IPS-20b (cell line): ENCODE measurements around the gene MDP1.

ENCODE experiments used
- H3K27ac ChIP-seq: one replicate; pipeline ENCODE4 v1.5.1; 2013; ENCODE audit warnings: low read length
- H3K27me3 ChIP-seq: 2 replicates; pipeline ENCODE4 v1.6.1; 2013; ENCODE audit warnings: mild to moderate bottlenecking, low read length, inconsistent platforms; ENCODE audit not compliant: insufficient read depth
- H3K36me3 ChIP-seq: 2 replicates; pipeline ENCODE4 v1.6.1; 2013; ENCODE audit warnings: low read depth, mild to moderate bottlenecking, inconsistent platforms, low read length, moderate library complexity; ENCODE audit not compliant: insufficient read depth
- H3K4me1 ChIP-seq: 2 replicates; pipeline ENCODE4 v1.6.1; 2013; ENCODE audit warnings: mild to moderate bottlenecking, control low read depth, inconsistent platforms, low read length, moderate library complexity; ENCODE audit not compliant: insufficient read depth
- H3K4me3 ChIP-seq: 2 replicates; pipeline ENCODE4 v1.5.1; 2013; ENCODE audit warnings: mild to moderate bottlenecking, low read length, inconsistent platforms
- H3K9ac ChIP-seq: 2 replicates; pipeline ENCODE4 v1.6.1; 2013; ENCODE audit warnings: low read depth, mild to moderate bottlenecking, inconsistent platforms, low read length, moderate library complexity
- H3K9me3 ChIP-seq: 2 replicates; pipeline ENCODE4 v1.6.1; 2013; ENCODE audit warnings: mild to moderate bottlenecking, low read depth, low read length, inconsistent platforms; ENCODE audit not compliant: insufficient read depth

The MDP1 gene

GRCh38 chr14:24258119-24258518 lies 42.3 kb upstream of the MDP1 start:
- Histone ChIP-seq H3K27me3 (no peaks in the 10 kb centered on the region), H3K4me1 (no peaks in the 10 kb centered on the region), H3K9me3 (no peaks in the 10 kb centered on the region), H3K36me3 (no peaks in the 10 kb centered on the region), H3K27ac (no peak overlapping the region), H3K9ac (no peak overlapping the region), H3K4me3 (no peak overlapping the region)

GRCh38 chr14:24256960-24257359 lies 41.1 kb upstream of the MDP1 start:
- no peak overlapping the region for H3K9ac ChIP-seq
- H3K4me1 ChIP-seq = no peaks in the 10 kb centered on the region

GRCh38 chr14:24255931-24256711 lies 40.3 kb upstream of the MDP1 start:
- Histone ChIP-seq H3K4me3 (no peak overlapping the region), H3K9me3 (no peaks in the 10 kb centered on the region), H3K36me3 (no peaks in the 10 kb centered on the region), H3K27ac (no peak overlapping the region), H3K9ac (no peak overlapping the region), H3K4me1 (no peaks in the 10 kb centered on the region), H3K27me3 (no peaks in the 10 kb centered on the region)

More at GRCh38 chr14:24256960-24257359, 41.1 kb upstream of the MDP1 start:
- Histone ChIP-seq H3K9me3 (no peaks in the 10 kb centered on the region), H3K27ac (no peak overlapping the region), H3K36me3 (no peaks in the 10 kb centered on the region), H3K27me3 (no peaks in the 10 kb centered on the region), H3K4me3 (no peak overlapping the region)

- no peaks in the 10 kb centered on the region for H3K36me3 ChIP-seq
- no peak overlapping the region for H3K9ac ChIP-seq
- H3K27me3 ChIP-seq = no peaks in the 10 kb centered on the region
- no peaks in the 10 kb centered on the region for H3K4me1 ChIP-seq
- H3K4me3 ChIP-seq = no peak overlapping the region
- H3K9me3 ChIP-seq = no peaks in the 10 kb centered on the region
- no peak overlapping the region for H3K27ac ChIP-seq
These were observed 39.6 kb upstream of the MDP1 start for GRCh38 chr14:24255438-24255837.

DNA sequence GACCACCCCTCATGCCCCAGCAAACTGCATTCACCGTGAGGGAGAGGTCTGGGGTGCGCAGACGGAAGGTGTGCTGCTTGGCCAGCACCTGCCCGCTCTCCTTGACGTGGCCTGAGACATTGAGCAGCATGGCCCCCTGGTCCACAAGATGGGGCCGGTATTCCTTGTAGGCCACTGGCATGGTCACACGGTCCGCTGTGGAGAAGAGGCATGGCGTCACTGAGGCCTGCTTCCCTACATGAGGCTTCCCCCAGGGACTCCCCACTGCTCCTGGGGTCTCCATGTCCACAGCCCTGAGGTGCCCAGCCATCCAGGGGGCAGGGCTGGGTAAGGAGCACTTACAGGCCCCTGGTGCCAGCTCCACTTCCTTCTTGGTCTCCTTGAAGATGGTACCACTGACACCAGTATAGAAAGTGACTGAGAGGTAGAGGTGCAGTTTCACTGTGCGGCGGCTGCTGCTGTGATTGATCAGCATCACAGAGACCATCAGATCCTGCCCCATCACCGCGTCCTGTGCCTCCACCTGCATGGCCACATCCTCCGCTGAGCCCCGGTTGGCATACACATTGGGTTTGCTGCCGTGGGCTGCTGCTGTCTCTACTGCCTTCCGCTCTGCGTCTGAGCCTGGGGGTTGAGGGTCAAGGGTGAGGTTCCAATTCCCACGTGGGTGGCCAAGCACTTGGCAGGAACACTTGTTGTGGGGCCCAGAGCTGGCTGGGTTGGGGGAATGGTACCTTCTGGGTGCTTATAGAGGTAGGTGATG lies 38.9 kb upstream of the MDP1 start:
- Histone ChIP-seq H3K27ac (no peak overlapping the region), H3K9ac (no peak overlapping the region), H3K4me1 (no peaks in the 10 kb centered on the region), H3K9me3 (no peaks in the 10 kb centered on the region), H3K36me3 (no peaks in the 10 kb centered on the region), H3K4me3 (no peak overlapping the region), H3K27me3 (no peaks in the 10 kb centered on the region)

- H3K27ac ChIP-seq = no peak overlapping the region
- H3K36me3 ChIP-seq = no peaks in the 10 kb centered on the region
- no peaks in the 10 kb centered on the region for H3K4me1 ChIP-seq
- no peaks in the 10 kb centered on the region for H3K27me3 ChIP-seq
- no peaks in the 10 kb centered on the region for H3K9me3 ChIP-seq
- no peak overlapping the region for H3K9ac ChIP-seq
- no peak overlapping the region for H3K4me3 ChIP-seq
These were observed 38.1 kb upstream of the MDP1 start for GRCh38 chr14:24253936-24254335.

DNA sequence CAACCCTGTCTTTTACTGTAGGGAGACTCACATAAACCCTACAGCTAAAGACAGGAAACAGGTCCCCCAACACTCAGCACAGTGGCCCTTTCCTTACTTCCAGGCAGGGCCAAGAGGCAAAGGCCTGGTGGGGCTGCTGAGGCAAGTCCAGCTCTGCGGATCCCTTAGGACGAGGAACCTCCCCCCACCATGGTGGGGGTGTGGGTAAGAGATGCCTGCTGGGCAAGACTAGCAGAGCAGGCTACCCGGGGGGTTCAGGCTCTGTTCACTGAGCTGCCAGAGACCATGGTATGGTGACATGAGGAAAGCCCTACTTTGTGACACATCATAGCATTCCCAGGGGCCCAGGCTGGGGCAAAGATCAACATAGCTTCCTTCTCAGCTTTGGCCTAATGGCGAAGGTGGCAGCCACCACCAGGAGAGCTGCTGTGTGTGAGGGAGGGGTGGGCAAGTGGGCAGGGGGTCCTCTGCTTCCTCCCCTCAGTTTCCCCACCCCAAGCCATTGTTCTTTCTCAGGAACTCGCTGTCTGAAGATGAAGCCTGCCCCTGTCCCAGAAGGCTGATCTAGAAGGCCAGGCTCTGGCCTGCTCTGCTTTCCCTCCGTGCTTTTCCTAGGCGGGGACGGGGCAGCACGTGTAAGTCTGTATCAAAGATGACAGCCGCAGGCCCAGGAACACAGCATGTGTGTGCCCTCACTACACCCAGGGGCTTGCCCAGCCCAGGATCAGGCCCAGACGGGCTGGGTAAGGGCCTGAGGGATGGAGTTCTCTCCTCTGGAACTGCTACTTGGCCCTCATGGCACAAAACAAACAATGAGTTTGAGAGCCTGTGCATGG lies 36.6 kb upstream of the MDP1 start:
- Histone ChIP-seq H3K27me3 (no peaks in the 10 kb centered on the region), H3K9me3 (no peaks in the 10 kb centered on the region), H3K9ac (no peak overlapping the region), H3K27ac (no peak overlapping the region), H3K36me3 (no peaks in the 10 kb centered on the region), H3K4me1 (no peaks in the 10 kb centered on the region), H3K4me3 (no peak overlapping the region)

DNA sequence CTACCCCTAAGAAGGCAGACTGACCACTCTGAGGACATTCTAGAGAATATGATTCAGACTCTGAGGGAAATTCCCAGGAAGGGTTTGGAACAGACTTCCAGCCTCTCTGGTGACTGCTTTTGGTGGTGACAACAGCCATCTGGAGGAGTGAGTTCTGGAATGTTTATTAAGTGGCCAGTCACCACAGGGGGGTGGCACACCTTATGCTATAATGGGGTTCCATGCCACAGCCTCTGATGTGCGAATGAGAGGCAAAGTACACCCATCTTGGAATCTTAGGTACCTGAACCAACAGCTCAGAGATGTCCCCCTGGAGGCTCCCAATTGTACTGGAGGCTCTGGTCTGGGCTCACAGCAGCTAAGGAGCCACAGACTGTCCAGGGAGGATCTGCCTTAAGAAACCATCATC lies 36.0 kb upstream of the MDP1 start:
- no peaks in the 10 kb centered on the region for H3K4me1 ChIP-seq
- H3K27me3 ChIP-seq = no peaks in the 10 kb centered on the region
- no peak overlapping the region for H3K4me3 ChIP-seq
- H3K36me3 ChIP-seq = no peaks in the 10 kb centered on the region
- H3K9me3 ChIP-seq = no peaks in the 10 kb centered on the region
- no peak overlapping the region for H3K9ac ChIP-seq
- H3K27ac ChIP-seq = no peak overlapping the region

DNA sequence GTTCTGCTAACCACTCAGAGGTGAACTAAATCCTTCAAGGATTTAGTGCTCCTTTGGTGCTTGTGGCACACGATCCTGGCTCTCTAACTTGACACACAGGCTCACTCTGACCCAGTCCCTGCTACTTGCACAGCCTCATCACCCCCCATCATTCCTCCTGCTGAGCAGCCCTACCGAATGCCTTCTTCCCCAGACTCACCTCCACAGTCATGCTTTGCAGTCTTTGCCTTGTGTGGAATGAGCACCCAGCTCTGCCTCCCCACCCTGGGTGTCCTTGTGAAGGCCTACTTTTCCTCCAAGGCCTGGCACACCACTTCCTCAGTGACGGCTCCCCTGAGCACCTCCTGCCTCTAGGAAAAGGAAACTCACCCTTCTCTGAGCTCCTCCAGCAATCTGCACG lies 34.5 kb upstream of the MDP1 start:
- Histone ChIP-seq H3K36me3 (no peaks in the 10 kb centered on the region), H3K4me3 (no peak overlapping the region), H3K4me1 (no peaks in the 10 kb centered on the region), H3K27me3 (no peaks in the 10 kb centered on the region), H3K9ac (no peak overlapping the region), H3K9me3 (no peaks in the 10 kb centered on the region), H3K27ac (no peak overlapping the region)

DNA sequence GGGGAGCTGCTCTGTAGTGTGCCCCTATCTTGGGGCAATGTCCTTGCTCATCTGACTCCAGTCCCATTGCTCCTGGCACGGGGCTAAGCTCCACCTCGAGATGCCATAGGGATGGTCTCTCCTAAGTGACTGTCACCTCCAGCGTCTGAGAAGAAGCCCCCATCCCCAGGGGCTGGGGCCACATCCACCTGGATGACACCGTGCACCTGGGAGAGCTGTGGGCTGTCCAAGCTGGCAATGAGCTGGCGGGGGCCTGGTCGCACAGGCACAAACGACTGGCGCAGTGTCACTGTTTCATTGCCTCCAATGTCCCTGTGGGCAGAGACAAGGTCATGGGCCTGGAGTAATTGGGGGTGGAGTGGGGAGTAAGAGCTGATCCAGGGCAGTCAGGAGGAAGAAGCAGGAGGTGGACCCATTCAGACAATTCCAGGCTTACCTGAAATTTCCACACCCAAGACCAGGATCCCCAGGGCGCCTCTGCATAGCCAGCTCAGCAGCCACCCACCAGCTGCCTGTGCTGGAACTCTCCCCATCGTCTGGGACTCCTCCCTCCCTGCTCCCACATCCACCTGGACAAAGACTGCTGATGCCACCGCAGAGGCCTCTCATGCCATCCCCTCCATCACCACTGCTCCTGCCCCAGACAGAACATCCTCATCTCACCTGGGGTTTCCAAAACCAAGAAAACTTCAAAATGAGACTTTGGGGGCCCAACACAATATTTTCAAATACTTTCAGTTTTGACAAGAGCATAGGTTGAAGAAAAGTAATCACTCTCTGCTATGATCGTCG lies 33.6 kb upstream of the MDP1 start:
- H3K9me3 ChIP-seq = no peaks in the 10 kb centered on the region
- H3K27ac ChIP-seq = no peak overlapping the region
- no peaks in the 10 kb centered on the region for H3K4me1 ChIP-seq
- no peak overlapping the region for H3K9ac ChIP-seq
- no peaks in the 10 kb centered on the region for H3K27me3 ChIP-seq
- no peak overlapping the region for H3K4me3 ChIP-seq
- H3K36me3 ChIP-seq = no peaks in the 10 kb centered on the region

DNA sequence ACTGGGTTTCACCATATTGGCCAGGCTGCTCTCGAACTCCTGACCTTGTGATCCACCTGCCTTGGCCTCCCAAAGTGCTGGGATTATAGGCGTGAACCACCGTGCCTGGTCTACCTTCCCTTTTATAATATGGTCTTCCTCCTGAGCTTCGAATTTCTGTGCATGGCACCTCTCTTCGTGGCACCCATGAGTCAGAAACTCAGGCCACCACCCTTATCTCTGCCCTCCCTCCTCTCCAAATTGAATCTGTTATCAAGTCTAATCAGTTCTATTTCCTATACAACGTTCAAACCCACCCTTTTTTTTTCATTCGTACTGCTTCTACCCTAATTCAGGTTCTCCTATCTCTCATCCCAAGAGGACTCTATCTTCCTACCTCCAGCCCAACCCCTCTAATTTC lies 31.6 kb upstream of the MDP1 start:
- Histone ChIP-seq H3K9ac (no peak overlapping the region), H3K9me3 (no peaks in the 10 kb centered on the region), H3K27ac (no peak overlapping the region), H3K27me3 (no peaks in the 10 kb centered on the region), H3K36me3 (no peaks in the 10 kb centered on the region), H3K4me3 (no peak overlapping the region), H3K4me1 (no peaks in the 10 kb centered on the region)
